ENCODE data around the gene LHX4.

Gene LHX4

DNA sequence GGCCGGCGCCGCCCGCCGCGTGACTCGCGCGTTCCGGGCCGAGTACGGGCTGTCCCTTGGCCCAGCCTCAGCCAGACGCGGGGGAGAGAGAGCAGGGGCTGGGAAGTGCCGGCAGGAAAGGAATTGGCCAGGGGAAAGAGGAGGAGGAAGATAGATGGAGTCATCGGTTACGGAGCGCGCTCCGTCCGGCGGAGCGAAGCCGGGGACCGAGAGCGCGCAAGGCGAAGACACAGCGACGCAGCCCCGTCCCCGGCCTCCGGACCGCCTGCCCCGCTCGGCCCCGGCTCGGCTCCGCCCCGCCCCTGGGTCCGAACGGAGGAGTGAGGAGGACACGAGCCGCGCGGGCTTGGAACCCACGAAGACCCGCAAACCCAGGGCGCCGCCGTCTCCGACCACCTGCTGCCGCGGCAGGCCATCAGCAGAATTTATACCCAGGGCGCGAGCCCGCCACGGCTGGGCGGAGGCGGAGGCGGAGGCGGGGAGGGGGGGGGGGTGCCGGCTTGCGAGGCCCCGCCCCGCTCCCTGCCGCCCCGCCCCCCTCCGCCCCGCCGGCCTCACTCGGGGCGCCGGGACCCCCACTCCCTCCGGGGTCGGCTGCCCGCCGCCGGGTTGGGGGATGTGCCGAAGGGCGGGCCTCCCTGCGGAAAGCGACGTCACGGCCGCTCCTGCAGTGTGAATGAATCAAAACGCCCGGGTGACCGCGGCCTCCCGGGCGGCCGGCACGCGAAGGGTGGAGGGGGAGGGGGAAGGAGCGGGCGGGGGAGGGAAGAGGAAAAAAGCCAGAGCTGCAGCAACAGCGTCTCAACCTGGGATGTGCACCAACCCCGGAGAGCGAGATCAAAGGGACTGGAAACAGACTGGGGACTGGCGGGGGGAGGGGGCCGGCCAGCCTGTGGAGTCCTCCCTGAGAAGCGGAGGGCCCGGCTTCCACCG lies at the start of gene LHX4:
TSS of gene LHX4 (plus strand) at position 782 of the 933 bp plus-strand sequence. CDS start 266 bp downstream, outside the sequence.
- TF ChIP-seq, protein P1, sequence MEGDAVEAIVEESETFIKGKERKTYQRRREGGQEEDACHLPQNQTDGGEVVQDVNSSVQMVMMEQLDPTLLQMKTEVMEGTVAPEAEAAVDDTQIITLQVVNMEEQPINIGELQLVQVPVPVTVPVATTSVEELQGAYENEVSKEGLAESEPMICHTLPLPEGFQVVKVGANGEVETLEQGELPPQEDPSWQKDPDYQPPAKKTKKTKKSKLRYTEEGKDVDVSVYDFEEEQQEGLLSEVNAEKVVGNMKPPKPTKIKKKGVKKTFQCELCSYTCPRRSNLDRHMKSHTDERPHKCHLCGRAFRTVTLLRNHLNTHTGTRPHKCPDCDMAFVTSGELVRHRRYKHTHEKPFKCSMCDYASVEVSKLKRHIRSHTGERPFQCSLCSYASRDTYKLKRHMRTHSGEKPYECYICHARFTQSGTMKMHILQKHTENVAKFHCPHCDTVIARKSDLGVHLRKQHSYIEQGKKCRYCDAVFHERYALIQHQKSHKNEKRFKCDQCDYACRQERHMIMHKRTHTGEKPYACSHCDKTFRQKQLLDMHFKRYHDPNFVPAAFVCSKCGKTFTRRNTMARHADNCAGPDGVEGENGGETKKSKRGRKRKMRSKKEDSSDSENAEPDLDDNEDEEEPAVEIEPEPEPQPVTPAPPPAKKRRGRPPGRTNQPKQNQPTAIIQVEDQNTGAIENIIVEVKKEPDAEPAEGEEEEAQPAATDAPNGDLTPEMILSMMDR (IDR thresholded peaks at IDR 0.05; ENCODE audit: low read depth, low read length): no peak
- peak within 1 kb of the TSS; percentile 40 for H3K4me3 ChIP-seq (ENCODE audit: low read depth, low read length)
- in situ Hi-C loops (cut with HindIII; ENCODE audit: low sequenced_read_pairs): no loop called here
- no peak for DNase-seq (ENCODE audit: low read depth, low spot score)

DNA sequence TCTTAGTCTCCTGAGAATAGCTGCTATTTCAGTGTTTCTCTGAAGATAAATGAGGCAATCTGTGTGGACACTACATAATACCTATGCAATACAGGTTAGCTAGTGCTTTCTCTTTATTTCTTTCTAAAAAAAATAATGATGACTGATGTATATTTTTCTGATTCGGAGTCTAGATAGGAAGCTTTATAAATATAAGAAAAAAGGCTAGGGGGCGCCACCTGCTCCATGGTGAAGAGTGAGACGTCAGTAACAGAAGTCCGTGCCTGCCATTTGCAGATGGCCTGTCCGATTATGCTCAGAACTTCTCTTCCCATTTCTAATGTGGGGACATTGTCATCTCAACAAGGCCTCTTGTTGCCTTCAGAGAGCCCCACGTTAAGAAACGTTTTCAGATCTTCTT lies 49.0 kb upstream of the LHX4 start:
- no peak overlapping the region for H3K4me3 ChIP-seq (ENCODE audit: low read depth, low read length)
- in situ Hi-C loops (cut with HindIII; ENCODE audit: low sequenced_read_pairs): no loop called here
- DNase-seq (ENCODE audit: low read depth, low spot score): peak; percentile 26
- TF ChIP-seq, protein P1 (IDR thresholded peaks at IDR 0.05; ENCODE audit: low read depth, low read length): peak; percentile 50

DNA sequence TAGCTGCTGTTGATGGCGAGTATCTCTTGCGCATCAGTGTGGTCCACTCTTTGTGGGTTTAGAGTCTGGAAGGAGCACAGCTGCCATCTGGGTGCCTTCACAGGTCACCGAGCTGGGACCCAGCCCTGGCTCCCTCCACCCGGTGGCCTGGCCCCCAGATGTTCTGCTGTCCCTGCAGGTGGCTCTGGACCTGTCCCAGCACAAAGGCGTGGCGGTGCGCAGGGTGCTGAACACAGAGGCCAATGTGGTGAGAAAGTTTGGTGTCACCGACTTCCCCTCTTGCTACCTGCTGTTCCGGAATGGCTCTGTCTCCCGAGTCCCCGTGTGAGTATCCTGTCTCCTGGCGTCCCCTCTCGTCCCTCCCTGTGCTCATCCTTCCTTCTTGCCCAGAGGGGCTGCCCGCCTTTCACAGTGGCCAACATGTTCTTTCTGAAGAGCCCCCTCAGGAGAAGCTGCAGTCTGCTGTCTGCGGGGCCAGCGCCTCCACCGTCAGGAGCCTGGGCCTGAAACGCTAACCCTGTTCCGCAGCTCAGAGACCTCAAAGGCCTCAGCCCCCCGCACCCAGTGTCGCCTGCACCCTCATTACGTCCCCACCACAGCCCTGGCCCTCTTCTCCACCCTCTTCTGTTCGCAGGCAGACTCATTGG lies 47.9 kb upstream of the LHX4 start:
- H3K4me3 ChIP-seq (ENCODE audit: low read depth, low read length): no peak overlapping the region
- in situ Hi-C loops (cut with HindIII; ENCODE audit: low sequenced_read_pairs): no loop called here
- TF ChIP-seq, protein P1 (IDR thresholded peaks at IDR 0.05; ENCODE audit: low read depth, low read length): no peak
- DNase-seq (ENCODE audit: low read depth, low spot score): no peak

DNA sequence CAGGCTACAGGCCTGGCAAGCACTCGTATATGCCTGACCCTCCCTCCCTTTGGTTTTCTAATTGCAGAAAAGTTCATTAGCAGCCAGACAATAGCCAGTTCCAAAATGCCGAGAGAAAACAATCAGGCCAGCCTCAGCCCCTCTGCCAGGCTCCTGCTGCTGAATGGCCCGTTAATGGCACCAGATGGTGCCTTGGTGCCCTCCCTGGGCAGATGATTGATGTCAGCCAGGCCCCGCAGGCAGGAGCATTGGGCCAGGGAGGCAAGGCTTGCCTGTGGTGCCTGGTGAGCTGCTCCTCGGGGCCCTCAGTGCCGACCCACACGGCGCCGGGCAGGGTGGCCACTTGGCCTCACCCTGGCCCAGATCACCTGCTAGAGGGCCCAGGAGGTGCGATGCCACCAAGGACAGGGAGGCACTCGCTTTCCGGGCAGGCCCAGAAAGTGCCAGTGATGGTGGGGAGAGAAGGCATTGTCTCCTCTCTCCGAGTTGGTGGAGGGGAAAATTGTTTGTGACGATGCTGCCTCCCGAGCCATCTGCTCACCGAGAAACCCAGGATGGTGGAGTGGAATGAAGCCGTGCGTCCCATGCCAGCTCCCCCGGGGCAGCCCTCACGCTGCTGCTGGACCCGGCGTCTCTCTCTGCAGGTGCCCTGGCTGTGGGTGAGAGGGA lies 47.3 kb upstream of the LHX4 start:
- DNase-seq (ENCODE audit: low read depth, low spot score): no peak
- TF ChIP-seq, protein P1 (IDR thresholded peaks at IDR 0.05; ENCODE audit: low read depth, low read length): no peak
- H3K4me3 ChIP-seq (ENCODE audit: low read depth, low read length): no peak overlapping the region
- in situ Hi-C loops (cut with HindIII; ENCODE audit: low sequenced_read_pairs): no loop called here

DNA sequence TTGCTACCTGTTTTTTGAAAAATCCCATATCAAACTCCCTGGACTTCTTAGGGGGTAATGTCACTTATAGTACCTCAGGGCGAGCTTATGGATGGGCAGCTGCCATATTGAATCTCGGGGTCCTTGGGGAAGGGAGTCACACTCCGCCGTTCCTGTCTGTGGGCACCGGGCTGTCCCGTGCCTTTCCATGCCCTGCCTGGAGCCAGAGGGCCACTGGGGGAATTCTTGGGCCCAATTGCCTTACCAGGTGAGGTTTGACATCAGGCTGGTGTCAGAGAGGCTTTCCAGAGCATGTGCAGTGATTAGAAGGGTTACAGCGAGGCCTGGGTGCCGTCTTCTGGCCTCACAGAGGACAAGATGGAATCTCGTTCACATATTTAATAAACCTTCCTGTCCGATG lies 46.6 kb upstream of the LHX4 start:
- no peak overlapping the region for H3K4me3 ChIP-seq (ENCODE audit: low read depth, low read length)
- DNase-seq (ENCODE audit: low read depth, low spot score): no peak
- TF ChIP-seq, protein P1 (IDR thresholded peaks at IDR 0.05; ENCODE audit: low read depth, low read length): no peak
- in situ Hi-C loops (cut with HindIII; ENCODE audit: low sequenced_read_pairs): no loop called here

DNA sequence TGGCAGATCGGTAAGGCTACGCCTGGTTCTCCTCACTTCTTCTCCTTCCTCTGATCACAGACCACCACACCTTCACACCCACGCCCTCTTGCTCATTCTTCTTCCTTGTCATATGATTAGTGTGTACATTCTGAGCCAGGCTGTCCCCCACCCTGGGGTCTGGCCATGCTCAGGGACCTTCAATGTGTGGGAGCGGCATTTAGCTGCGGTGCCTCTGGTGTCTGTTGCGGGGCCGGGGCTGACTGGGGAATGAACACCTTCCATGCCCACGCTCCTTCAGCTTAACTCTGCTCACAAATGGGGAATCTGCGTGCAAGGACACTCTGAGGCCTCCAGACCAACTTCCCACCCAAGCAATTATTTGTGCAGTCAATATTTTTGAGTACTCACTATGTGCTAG lies 46.0 kb upstream of the LHX4 start:
- in situ Hi-C loops (cut with HindIII; ENCODE audit: low sequenced_read_pairs): no loop called here
- TF ChIP-seq, protein P1 (IDR thresholded peaks at IDR 0.05; ENCODE audit: low read depth, low read length): no peak
- H3K4me3 ChIP-seq (ENCODE audit: low read depth, low read length): no peak overlapping the region
- no peak for DNase-seq (ENCODE audit: low read depth, low spot score)
